Muscle of leg (tissue), 16 donors: Measurements from ENCODE around the gene RCHY1. TPM values are rescaled to one million over a fixed set of nuclear protein-coding genes. Genes with fewer than 3 reads are reported as not detected.

Experiments used
- DNase-seq: peaks from one replicate; pipeline ENCODE4 v3.0.0; 2013
- H3K27ac ChIP-seq: one replicate; pipeline ENCODE4 v1.5.1; 2013; ENCODE audit warnings: mild to moderate bottlenecking, low read length, control low read depth
- H3K27me3 ChIP-seq: one replicate; pipeline ENCODE4 v1.6.1; 2013; ENCODE audit warnings: low read length; ENCODE audit not compliant: control insufficient read depth, insufficient read depth
- H3K36me3 ChIP-seq: one replicate; pipeline ENCODE4 v1.6.1; 2013; ENCODE audit warnings: low read length; ENCODE audit not compliant: control insufficient read depth, insufficient read depth
- H3K4me1 ChIP-seq: one replicate; pipeline ENCODE4 v1.6.1; 2013; ENCODE audit warnings: low read length; ENCODE audit not compliant: control insufficient read depth, insufficient read depth
- H3K4me3 ChIP-seq: one replicate; pipeline ENCODE4 v1.5.1; 2013; ENCODE audit warnings: low read length, control low read depth
- H3K9me3 ChIP-seq: replicated peaks from 2 replicates; pipeline ENCODE4 v1.6.1; 2013; ENCODE audit warnings: low read depth, low read length; ENCODE audit not compliant: control insufficient read depth
- WGBS: methylation state at CpG from one replicate; pipeline ENCODE4 v1.1.5; 2013; ENCODE audit warnings: missing lambda C conversion rate; ENCODE audit not compliant: insufficient coverage; 5-methylcytosine and 5-hydroxymethylcytosine counted together
- long read RNA-seq, 11 donors: transcript quantifications; one replicate each; lab custom pipeline, GENCODE V29; 2026
- polyA plus RNA-seq, 8 donors: library from polyadenylated mRNA; unstranded; fragments of 120-200 nt; gene quantifications; one replicate each; pipeline versions ENCODE4 v1.2.1 to v1.2.3, GENCODE V29; 2013; ENCODE audit warnings: inconsistent platforms in 1 of 8, low replicate concordance in 1 of 8; ENCODE audit not compliant: insufficient read length in 8 of 8, insufficient read depth in 1 of 8
- total RNA-seq: library from RNA; stranded (reverse); fragments of 120-200 nt; gene quantifications from one replicate; pipeline ENCODE4 v1.2.4, GENCODE V29; 2013

The RCHY1 gene
- total RNA-seq (19.2 TPM), polyA plus RNA-seq (10 to 100 TPM; 23.7 to 34.1 (median 27.7) TPM)
- long read RNA-seq, donor 1, full-length matches to known transcripts, result 3 of 3 reads
- long read RNA-seq, donor 1, partial matches to known transcripts, result 0 of 3 reads
- long read RNA-seq, donor 1, other reads (novel, unspliced or antisense), result 0 of 3 reads
- long read RNA-seq, donor 2, full-length matches to known transcripts, result 1 of 1 reads
- long read RNA-seq, donor 2, partial matches to known transcripts, result 0 of 1 reads
- long read RNA-seq, donor 2, other reads (novel, unspliced or antisense), result 0 of 1 reads
- long read RNA-seq, donor 3, full-length matches to known transcripts, result 9 of 9 reads
- long read RNA-seq, donor 3, partial matches to known transcripts, result 0 of 9 reads
- long read RNA-seq, donor 3, other reads (novel, unspliced or antisense), result 0 of 9 reads
- long read RNA-seq, donor 4, full-length matches to known transcripts, result 4 of 4 reads
- long read RNA-seq, donor 4, partial matches to known transcripts, result 0 of 4 reads
- long read RNA-seq, donor 4, other reads (novel, unspliced or antisense), result 0 of 4 reads
- long read RNA-seq, donor 5, full-length matches to known transcripts, result 19 of 25 reads
- long read RNA-seq, donor 5, partial matches to known transcripts, result 6 of 25 reads
- long read RNA-seq, donor 5, other reads (novel, unspliced or antisense), result 0 of 25 reads
- long read RNA-seq, donor 6, full-length matches to known transcripts, result 20 of 26 reads
- long read RNA-seq, donor 6, partial matches to known transcripts, result 0 of 26 reads
- long read RNA-seq, donor 6, other reads (novel, unspliced or antisense), result 6 of 26 reads
- long read RNA-seq, donor 7, full-length matches to known transcripts, result 11 of 11 reads
- long read RNA-seq, donor 7, partial matches to known transcripts, result 0 of 11 reads
- long read RNA-seq, donor 7, other reads (novel, unspliced or antisense), result 0 of 11 reads
- long read RNA-seq, donor 8, full-length matches to known transcripts, result 10 of 10 reads
- long read RNA-seq, donor 8, partial matches to known transcripts, result 0 of 10 reads
- long read RNA-seq, donor 8, other reads (novel, unspliced or antisense), result 0 of 10 reads
- long read RNA-seq, donor 9, full-length matches to known transcripts, result 6 of 6 reads
- long read RNA-seq, donor 9, partial matches to known transcripts, result 0 of 6 reads
- long read RNA-seq, donor 9, other reads (novel, unspliced or antisense), result 0 of 6 reads
- long read RNA-seq, donor 10, full-length matches to known transcripts, result 5 of 5 reads
- long read RNA-seq, donor 10, partial matches to known transcripts, result 0 of 5 reads
- long read RNA-seq, donor 10, other reads (novel, unspliced or antisense), result 0 of 5 reads
- long read RNA-seq, donor 11, full-length matches to known transcripts, result 8 of 8 reads
- long read RNA-seq, donor 11, partial matches to known transcripts, result 0 of 8 reads
- long read RNA-seq, donor 11, other reads (novel, unspliced or antisense), result 0 of 8 reads

- DNase-seq, result peak; percentile 99
- peaks cover 15% of the 10 kb centered on the region for H3K36me3 ChIP-seq
- peaks cover 9% of the 10 kb centered on the region for H3K4me1 ChIP-seq
Observed at GRCh38 chr4:75514131-75514948, at the start of gene RCHY1, which contains the start of gene THAP6. Gene RCHY1, minus strand, starts transcription at chr4:75514403. Its CDS starts 117 bp downstream, at chr4:75514286. Gene THAP6, plus strand, starts transcription at chr4:75514473. Its CDS starts 980 bp downstream, at chr4:75515453.

GRCh38 chr4:75561789-75562188 lies 47.6 kb upstream of the RCHY1 start:
- H3K4me3 ChIP-seq, result no peak overlapping the region
- H3K4me1 ChIP-seq, result no peaks in the 10 kb centered on the region
- 73% methylated on average over 4 of the region's 8 CpGs for WGBS
- H3K27ac ChIP-seq, result no peak overlapping the region
- no peaks in the 10 kb centered on the region for H3K9me3 ChIP-seq
- DNase-seq, result no peak
- no peaks in the 10 kb centered on the region for H3K27me3 ChIP-seq
- no peaks in the 10 kb centered on the region for H3K36me3 ChIP-seq

More at GRCh38 chr4:75514131-75514948, at the start of gene RCHY1, which contains the start of gene THAP6:
- H3K4me3 ChIP-seq, result peak within 1 kb of the TSS; percentile 88
- 0% methylated on average over 56 of the region's 61 CpGs for WGBS
- no peaks in the 10 kb centered on the region for H3K9me3 ChIP-seq
- H3K27me3 ChIP-seq, result no peaks in the 10 kb centered on the region
- peak within 1 kb of the TSS; percentile 99 for H3K27ac ChIP-seq

- no peak for DNase-seq
- no peak overlapping the region for H3K4me3 ChIP-seq
- 70% methylated on average over 7 of the region's 8 CpGs for WGBS
- no peaks in the 10 kb centered on the region for H3K9me3 ChIP-seq
- no peaks in the 10 kb centered on the region for H3K36me3 ChIP-seq
- H3K27me3 ChIP-seq, result no peaks in the 10 kb centered on the region
- H3K27ac ChIP-seq, result no peak overlapping the region
- no peaks in the 10 kb centered on the region for H3K4me1 ChIP-seq
Observed at GRCh38 chr4:75557696-75558095, 43.5 kb upstream of the RCHY1 start.

GRCh38 chr4:75555294-75556164 lies 41.3 kb upstream of the RCHY1 start, which contains the start of gene ODAPH:
Gene ODAPH, plus strand, starts transcription at chr4:75556066. Its CDS starts 17 bp downstream, at chr4:75556083.
- Histone ChIP-seq H3K4me3 (no peak within 1 kb of the TSS), H3K36me3 (no peaks in the 10 kb centered on the region), H3K4me1 (no peaks in the 10 kb centered on the region), H3K27me3 (no peaks in the 10 kb centered on the region), H3K9me3 (no peaks in the 10 kb centered on the region), H3K27ac (no peak within 1 kb of the TSS)
- 22% methylated on average over 1 of the region's 9 CpGs for WGBS
- no peak for DNase-seq

GRCh38 chr4:75552452-75552851 lies 38.2 kb upstream of the RCHY1 start:
- no peaks in the 10 kb centered on the region for H3K36me3 ChIP-seq
- no peaks in the 10 kb centered on the region for H3K4me1 ChIP-seq
- no peak overlapping the region for H3K27ac ChIP-seq

GRCh38 chr4:75549019-75549418 lies 34.8 kb upstream of the RCHY1 start:
- no peak overlapping the region for H3K27ac ChIP-seq

More at GRCh38 chr4:75552452-75552851, 38.2 kb upstream of the RCHY1 start:
- H3K27me3 ChIP-seq, result no peaks in the 10 kb centered on the region
- no peak for DNase-seq
- no peak overlapping the region for H3K4me3 ChIP-seq
- no peaks in the 10 kb centered on the region for H3K9me3 ChIP-seq

GRCh38 chr4:75547647-75548387 lies 33.6 kb upstream of the RCHY1 start:
- peak; percentile 49 for DNase-seq

More at GRCh38 chr4:75549019-75549418, 34.8 kb upstream of the RCHY1 start:
- H3K27me3 ChIP-seq, result no peaks in the 10 kb centered on the region
- 62% methylated on average over 2 of the region's 2 CpGs for WGBS
- H3K9me3 ChIP-seq, result no peaks in the 10 kb centered on the region
- H3K4me1 ChIP-seq, result no peaks in the 10 kb centered on the region
- DNase-seq, result no peak
- H3K4me3 ChIP-seq, result no peak overlapping the region
- H3K36me3 ChIP-seq, result peaks cover 9% of the 10 kb centered on the region

GRCh38 chr4:75545526-75545925 lies 31.3 kb upstream of the RCHY1 start:
- no peak overlapping the region for H3K4me3 ChIP-seq
- peaks cover 13% of the 10 kb centered on the region for H3K36me3 ChIP-seq
- H3K27ac ChIP-seq, result no peak overlapping the region
- no peaks in the 10 kb centered on the region for H3K27me3 ChIP-seq
- no peaks in the 10 kb centered on the region for H3K9me3 ChIP-seq
- DNase-seq, result no peak
- WGBS, result 93% methylated on average over 5 of the region's 5 CpGs
- H3K4me1 ChIP-seq, result no peaks in the 10 kb centered on the region

More at GRCh38 chr4:75547647-75548387, 33.6 kb upstream of the RCHY1 start:
- Histone ChIP-seq H3K27me3 (no peaks in the 10 kb centered on the region), H3K4me3 (no peak overlapping the region), H3K27ac (no peak overlapping the region), H3K4me1 (no peaks in the 10 kb centered on the region), H3K36me3 (peaks cover 13% of the 10 kb centered on the region), H3K9me3 (no peaks in the 10 kb centered on the region)
- WGBS, result 60% methylated on average over 10 of the region's 15 CpGs
